GM12864 (cell line): ENCODE measurements around the gene TSEN54.
"Not testable (repeated sequence)": the region's sequence is repeated elsewhere in the genome, so short reads cannot be mapped to it uniquely, and the experiment has no call there.

Experiments used
- DNase-seq: peaks from one replicate; pipeline ENCODE4 v3.0.0-alpha.2; 2011; ENCODE audit warnings: low read depth
- H3K4me3 ChIP-seq: 2 replicates; pipeline ENCODE4 v1.5.1; 2011; ENCODE audit warnings: mild to moderate bottlenecking, low read depth, low read length, control low read depth
- TF ChIP-seq, protein P1 (sequence below): IDR thresholded peaks from 2 replicates; pipeline ENCODE4 v1.5.1; 2011; ENCODE audit warnings: low read depth, mild to moderate bottlenecking, moderate library complexity, low read length, control low read depth, inconsistent platforms; ENCODE audit errors: missing control alignments

TSEN54 gene

GRCh38 chr17:75475144-75475835 lies 41.0 kb upstream of the TSEN54 start:
- H3K4me3 ChIP-seq = no peak overlapping the region
- no peak for DNase-seq
- TF ChIP-seq, protein P1, sequence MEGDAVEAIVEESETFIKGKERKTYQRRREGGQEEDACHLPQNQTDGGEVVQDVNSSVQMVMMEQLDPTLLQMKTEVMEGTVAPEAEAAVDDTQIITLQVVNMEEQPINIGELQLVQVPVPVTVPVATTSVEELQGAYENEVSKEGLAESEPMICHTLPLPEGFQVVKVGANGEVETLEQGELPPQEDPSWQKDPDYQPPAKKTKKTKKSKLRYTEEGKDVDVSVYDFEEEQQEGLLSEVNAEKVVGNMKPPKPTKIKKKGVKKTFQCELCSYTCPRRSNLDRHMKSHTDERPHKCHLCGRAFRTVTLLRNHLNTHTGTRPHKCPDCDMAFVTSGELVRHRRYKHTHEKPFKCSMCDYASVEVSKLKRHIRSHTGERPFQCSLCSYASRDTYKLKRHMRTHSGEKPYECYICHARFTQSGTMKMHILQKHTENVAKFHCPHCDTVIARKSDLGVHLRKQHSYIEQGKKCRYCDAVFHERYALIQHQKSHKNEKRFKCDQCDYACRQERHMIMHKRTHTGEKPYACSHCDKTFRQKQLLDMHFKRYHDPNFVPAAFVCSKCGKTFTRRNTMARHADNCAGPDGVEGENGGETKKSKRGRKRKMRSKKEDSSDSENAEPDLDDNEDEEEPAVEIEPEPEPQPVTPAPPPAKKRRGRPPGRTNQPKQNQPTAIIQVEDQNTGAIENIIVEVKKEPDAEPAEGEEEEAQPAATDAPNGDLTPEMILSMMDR = no peak

DNA sequence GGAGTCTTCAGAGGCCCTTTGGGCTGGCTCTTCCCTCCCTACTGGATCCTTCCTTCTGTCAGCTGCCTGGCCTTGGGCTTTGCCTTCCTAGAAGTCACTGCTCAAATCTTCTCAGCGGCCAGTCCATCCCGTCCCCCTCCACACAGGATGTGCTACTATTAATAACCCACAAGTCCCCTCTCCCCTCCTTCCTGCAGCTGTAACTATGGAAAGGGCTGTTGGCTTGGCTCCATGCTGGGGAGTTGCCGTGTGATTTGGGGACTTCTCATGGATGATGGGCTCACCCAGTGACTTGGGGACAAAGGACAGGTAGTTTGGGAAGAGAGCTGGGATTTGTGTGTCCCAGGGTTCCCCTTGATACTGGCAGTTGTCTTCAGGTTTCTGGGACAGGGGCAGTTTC lies 40.5 kb upstream of the TSEN54 start:
- TF ChIP-seq, protein P1 = no peak
- DNase-seq = no peak
- no peak overlapping the region for H3K4me3 ChIP-seq

DNA sequence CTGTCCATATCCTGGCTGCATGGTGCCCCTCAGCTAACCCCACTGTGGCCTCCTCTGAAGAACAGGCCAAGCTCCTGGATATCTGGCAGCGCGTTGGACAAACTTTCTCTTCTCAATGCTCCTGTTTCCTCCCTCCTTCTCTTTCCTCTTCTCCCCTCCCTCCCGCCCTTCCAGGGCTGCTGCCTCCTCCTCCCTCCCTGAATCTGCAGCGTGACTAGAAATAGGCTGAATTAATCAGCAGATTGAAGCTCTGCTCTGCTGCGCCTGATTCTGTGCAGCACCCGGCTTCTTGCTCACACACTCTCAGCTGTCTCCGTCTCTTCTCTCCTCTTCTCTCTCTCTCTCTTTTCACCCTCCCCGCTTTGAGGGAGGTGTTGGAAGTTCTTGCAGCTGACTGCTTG lies 40.1 kb upstream of the TSEN54 start:
- DNase-seq = no peak
- H3K4me3 ChIP-seq = no peak overlapping the region
- TF ChIP-seq, protein P1 = no peak

- DNase-seq = no peak
- TF ChIP-seq, protein P1 = no peak
- H3K4me3 ChIP-seq = no peak overlapping the region
Observed at GRCh38 chr17:75476752-75477489, 39.4 kb upstream of the TSEN54 start.

DNA sequence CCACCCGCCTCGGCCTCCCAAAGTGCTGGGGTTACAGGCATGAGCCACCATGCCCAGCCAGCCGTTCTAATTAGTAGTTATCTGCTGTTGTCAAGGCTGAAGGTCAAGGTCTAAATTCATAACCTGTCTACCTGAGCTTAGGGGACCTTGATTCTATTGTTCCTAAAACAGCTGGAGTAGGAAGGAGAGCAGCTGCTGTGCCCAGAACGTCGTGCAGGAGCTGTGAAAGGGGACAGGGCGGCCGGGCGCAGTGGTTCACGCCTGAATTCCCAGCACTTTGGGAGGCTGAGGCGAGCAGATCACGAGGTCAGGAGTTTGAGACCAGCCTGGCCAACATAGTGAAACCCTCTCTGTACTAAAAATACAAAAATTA lies 38.9 kb upstream of the TSEN54 start:
- DNase-seq, H3K4me3 ChIP-seq: not testable (repeated sequence)

DNA sequence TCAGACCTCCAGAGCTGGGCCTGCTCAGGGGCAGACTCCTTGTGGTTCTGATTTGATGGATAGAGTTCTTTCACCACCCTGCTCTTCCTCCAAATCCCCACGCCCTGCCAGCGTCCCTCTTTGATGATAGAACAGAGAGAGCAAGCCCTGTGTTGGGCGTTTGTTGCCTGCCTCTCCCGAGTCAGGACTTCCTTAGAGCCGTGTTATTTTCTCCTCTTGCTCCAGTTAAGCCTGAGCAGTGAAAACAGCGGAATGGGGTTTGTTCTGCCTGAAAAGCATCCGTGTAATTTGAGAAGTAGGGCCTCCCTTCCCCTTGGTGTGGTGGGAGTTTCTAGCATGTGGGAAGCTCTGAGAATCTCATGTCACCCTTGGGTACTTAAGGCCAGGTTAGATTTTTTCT lies 37.8 kb upstream of the TSEN54 start:
- no peak for DNase-seq
- TF ChIP-seq, protein P1 = no peak
- no peak overlapping the region for H3K4me3 ChIP-seq

DNA sequence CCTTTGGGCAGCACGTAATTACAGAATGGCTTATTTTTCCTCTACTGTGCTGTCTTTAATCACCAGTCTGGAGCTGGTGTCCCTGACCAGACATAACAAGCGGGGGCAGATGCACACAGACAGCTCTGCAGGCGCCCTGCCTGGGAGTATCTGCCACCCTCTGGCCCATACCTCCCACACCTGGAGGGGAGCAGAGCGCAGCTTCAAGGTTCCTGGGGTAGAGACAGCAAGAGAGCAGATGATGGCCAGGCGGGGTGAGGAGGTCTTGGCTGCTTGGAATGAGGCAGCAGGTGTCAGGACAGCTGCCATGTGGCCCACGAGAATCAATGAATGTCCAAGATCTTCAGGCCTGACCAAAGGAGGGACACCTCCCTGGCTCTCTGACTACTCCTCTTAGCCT lies 36.0 kb upstream of the TSEN54 start:
- TF ChIP-seq, protein P1 = no peak
- no peak overlapping the region for H3K4me3 ChIP-seq
- no peak for DNase-seq
